Fibroblast of mammary gland (primary cell): ENCODE measurements around the gene WDR44.

Experiments used
- DNase-seq: peaks from one replicate; pipeline ENCODE4 v3.0.0-alpha.2; 2010; ENCODE audit warnings: low read depth
- H3K4me3 ChIP-seq: 2 replicates; pipeline ENCODE4 v1.5.1; 2011; ENCODE audit warnings: low read depth, mild to moderate bottlenecking, low read length, moderate library complexity; ENCODE audit not compliant: control insufficient read depth
- TF ChIP-seq, protein P1 (sequence below): conservative IDR thresholded peaks from 2 replicates; pipeline ENCODE4 v1.5.1; 2011; ENCODE audit warnings: low read depth, low read length, inconsistent platforms; ENCODE audit not compliant: control insufficient read depth, insufficient read depth

Gene WDR44

GRCh38 chrX:118370921-118371624 lies 25.2 kb downstream of the WDR44 start:
- TF ChIP-seq, protein P1, sequence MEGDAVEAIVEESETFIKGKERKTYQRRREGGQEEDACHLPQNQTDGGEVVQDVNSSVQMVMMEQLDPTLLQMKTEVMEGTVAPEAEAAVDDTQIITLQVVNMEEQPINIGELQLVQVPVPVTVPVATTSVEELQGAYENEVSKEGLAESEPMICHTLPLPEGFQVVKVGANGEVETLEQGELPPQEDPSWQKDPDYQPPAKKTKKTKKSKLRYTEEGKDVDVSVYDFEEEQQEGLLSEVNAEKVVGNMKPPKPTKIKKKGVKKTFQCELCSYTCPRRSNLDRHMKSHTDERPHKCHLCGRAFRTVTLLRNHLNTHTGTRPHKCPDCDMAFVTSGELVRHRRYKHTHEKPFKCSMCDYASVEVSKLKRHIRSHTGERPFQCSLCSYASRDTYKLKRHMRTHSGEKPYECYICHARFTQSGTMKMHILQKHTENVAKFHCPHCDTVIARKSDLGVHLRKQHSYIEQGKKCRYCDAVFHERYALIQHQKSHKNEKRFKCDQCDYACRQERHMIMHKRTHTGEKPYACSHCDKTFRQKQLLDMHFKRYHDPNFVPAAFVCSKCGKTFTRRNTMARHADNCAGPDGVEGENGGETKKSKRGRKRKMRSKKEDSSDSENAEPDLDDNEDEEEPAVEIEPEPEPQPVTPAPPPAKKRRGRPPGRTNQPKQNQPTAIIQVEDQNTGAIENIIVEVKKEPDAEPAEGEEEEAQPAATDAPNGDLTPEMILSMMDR = no peak
- DNase-seq = peak; percentile 48
- H3K4me3 ChIP-seq = no peak overlapping the region

DNA sequence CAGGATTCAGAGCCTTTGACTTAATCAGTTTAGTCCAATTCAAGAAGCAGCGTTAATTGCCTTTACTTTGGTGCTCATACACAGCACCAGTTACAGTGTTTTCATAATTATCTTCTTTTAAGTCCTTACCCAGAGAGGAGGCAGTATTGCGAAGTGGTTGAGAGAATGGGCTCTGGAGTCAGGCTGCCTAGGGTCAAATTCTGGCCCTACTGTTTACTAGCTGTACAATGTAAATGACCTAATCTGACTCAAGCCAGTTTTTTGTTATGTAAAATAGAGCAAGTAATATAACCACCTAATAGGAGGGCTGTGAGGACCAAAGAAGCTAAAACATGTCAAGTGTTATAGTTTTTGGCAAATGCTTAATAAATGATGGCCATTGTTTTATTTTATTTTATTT lies 27.6 kb downstream of the WDR44 start:
- no peak overlapping the region for H3K4me3 ChIP-seq
- TF ChIP-seq, protein P1 = no peak
- no peak for DNase-seq

DNA sequence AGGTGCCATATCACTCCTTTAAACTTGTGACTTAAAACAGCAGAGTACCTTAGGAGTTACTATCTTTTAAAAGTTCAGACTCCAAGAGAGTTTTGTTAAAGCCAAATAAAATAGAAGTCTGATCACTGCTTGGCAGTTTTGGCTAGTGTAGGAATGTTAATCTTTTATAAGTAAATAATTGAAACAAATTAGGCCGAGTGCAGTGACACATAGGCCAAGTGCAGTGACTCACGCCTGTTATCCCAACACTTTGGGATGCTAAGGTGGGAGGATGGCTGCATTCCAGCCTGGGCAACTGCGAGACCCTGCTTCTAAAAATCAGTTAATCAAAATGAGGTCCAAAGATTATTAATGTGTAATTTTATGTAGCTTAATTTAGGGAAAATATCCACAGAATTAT lies 37.2 kb downstream of the WDR44 start:
- DNase-seq = peak; percentile 11
- TF ChIP-seq, protein P1 = no peak
- H3K4me3 ChIP-seq = no peak overlapping the region

- no peak for DNase-seq
- TF ChIP-seq, protein P1 = no peak
- no peak overlapping the region for H3K4me3 ChIP-seq
Measured at GRCh38 chrX:118392716-118393115, 46.8 kb downstream of the WDR44 start.

GRCh38 chrX:118396113-118396512 lies 50.2 kb downstream of the WDR44 start:
- TF ChIP-seq, protein P1 = no peak
- H3K4me3 ChIP-seq = no peak overlapping the region
- no peak for DNase-seq

- DNase-seq = no peak
- H3K4me3 ChIP-seq = no peak overlapping the region
- TF ChIP-seq, protein P1 = no peak
Measured at GRCh38 chrX:118418811-118419251, 72.9 kb downstream of the WDR44 start.

DNA sequence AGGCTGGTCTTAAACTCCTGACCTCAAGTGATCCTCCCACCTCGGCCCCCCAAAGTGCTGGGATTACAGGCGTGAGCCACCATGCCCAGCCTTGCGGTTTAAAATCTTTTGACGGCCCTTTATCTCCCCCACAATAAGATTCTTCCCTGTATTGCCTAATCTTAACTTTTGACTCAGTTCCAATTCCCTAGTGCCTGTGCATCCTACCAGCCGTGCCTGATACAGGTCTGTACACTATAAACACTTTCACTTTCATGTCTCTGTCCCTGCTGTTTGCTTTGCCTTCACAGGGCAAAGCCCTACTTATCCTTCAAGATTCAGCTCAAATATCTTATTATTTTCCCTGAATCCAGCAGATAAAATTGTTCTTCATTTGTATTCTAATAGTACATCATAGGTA lies 74.6 kb downstream of the WDR44 start:
- DNase-seq = peak; percentile 67
- TF ChIP-seq, protein P1 = no peak
- H3K4me3 ChIP-seq = no peak overlapping the region
